Measurements from ENCODE around the gene CPTP. TPM values are rescaled to one million over a fixed set of nuclear protein-coding genes. Genes with fewer than 3 reads are reported as not detected.

CPTP gene
- total and polyA plus RNA-seq, 10 of the 15 experiments (the other 5 are each of a cell fraction or from before 2014, with no cell fraction given): 0.06 to 24.3 (median 10.0) TPM

DNA sequence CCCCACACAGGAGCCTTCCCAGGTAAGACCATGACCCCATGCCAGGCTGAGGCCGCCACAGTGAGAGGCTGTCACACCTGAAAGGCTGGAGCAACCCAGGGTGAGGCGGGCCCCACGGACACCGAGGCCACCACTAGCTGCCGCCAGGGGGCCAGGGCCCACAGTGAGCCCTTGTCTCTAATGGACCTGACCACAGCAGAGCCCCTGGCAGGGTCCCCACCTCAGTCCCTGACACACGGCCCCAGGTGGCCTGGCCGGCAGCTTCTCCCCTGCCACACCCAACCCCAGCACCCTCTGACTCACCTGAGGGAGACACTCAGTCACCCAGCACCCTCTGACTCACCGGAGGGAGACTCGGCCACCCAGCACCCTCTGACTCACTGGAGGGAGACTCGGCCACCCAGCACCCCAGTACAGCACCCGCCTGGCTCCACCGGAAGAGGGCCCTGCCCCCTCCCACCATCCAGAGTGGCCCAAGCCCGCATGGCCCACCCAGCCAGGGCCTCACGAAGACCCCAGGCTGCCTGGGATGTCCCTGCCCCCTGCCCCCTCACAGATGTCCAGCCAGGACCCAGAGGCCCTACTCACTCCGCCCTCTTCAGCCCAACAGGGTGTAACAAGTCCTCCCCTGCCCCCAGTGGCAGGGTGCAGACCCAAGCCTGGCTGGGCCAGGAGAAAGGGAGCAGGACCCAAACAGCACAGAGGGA lies 20.2 kb downstream of the CPTP start (continued):
- TF ChIP-seq, protein P1, sequence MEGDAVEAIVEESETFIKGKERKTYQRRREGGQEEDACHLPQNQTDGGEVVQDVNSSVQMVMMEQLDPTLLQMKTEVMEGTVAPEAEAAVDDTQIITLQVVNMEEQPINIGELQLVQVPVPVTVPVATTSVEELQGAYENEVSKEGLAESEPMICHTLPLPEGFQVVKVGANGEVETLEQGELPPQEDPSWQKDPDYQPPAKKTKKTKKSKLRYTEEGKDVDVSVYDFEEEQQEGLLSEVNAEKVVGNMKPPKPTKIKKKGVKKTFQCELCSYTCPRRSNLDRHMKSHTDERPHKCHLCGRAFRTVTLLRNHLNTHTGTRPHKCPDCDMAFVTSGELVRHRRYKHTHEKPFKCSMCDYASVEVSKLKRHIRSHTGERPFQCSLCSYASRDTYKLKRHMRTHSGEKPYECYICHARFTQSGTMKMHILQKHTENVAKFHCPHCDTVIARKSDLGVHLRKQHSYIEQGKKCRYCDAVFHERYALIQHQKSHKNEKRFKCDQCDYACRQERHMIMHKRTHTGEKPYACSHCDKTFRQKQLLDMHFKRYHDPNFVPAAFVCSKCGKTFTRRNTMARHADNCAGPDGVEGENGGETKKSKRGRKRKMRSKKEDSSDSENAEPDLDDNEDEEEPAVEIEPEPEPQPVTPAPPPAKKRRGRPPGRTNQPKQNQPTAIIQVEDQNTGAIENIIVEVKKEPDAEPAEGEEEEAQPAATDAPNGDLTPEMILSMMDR (IDR thresholded peaks at IDR 0.05 in 2 of 3, conservative IDR thresholded peaks at IDR 0.05 in 1 of 3; ENCODE audit: control insufficient read depth in 2 of 3, extremely low read depth in 1 of 3, insufficient read depth in 1 of 3, low read depth in 3 of 3, low read length in 3 of 3): peak; percentile 35 to 59 (median 41); a peak in 4 of 6 replicates

DNA sequence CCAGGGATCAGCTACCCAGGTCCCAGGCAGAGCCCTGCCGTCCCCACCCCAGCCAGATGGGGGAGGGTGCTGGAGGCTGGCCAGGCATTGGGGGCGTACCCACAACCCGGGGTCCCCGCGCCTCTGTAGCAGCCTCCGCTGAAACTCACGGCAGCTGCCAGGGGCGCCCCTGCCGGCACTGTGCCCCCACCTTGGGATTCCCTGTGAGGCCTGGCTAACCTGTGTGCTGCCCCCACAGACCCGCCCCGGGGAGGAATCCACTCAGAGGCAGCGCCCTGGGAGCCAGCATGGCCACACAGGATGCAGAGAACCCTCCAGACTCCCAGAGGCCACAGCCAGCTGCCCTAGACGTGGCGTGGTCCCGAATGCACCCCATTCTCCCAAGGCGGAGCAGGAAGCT lies 20.8 kb downstream of the CPTP start:
- ATAC-seq (no peak), DNase-seq (ENCODE audit: low read depth, low spot score) (no peak), FAIRE-seq (no peak)
- Histone ChIP-seq H3K79me2 (ENCODE audit: control insufficient read depth, insufficient read depth, low read length) (peaks cover 2% of the 10 kb centered on the region), H3K9ac (ENCODE audit: control insufficient read depth, insufficient read depth, low read length) (no peak overlapping the region), H3K27ac (ENCODE audit: control insufficient read depth, insufficient read depth) (no peak overlapping the region), H4K20me1 (ENCODE audit: control insufficient read depth, insufficient read depth) (no peaks in the 10 kb centered on the region), H3K36me3 (ENCODE audit: control insufficient read depth in 2 of 2, insufficient read depth in 2 of 2, low read length in 1 of 2) (peaks cover 0 to 3% of the 10 kb centered on the region in 2 experiments), H3K4me3 (no peak overlapping the region), H3K4me2 (ENCODE audit: control insufficient read depth, insufficient read depth) (no peak overlapping the region), H3K27me3 (replicated peaks in 1 of 2; ENCODE audit: control insufficient read depth in 2 of 2, insufficient read depth in 2 of 2, low read length in 1 of 2) (no peaks in the 10 kb centered on the region), H3K4me1 (ENCODE audit: control insufficient read depth, insufficient read depth, low read length) (peaks cover 6% of the 10 kb centered on the region; the same call in 1 of the 2 replicates), H3K9me3 (replicated peaks; ENCODE audit: control insufficient read depth, insufficient read depth, low read length) (no peaks in the 10 kb centered on the region), H2AFZ (ENCODE audit: control insufficient read depth, low read depth, low read length) (no peak overlapping the region)
- POLR2A ChIA-PET: no interaction called here
- SMC1A ChIA-PET (ENCODE audit: uncharacterized antibody, unreplicated experiment): no interaction called here
- BruUV-seq (replicated peaks): no TSS peak
- RAD21 ChIA-PET (ENCODE audit: unreplicated experiment): no interaction called here
- TF ChIP-seq CHD1 (IDR thresholded peaks at IDR 0.05; ENCODE audit: low read depth, low read length): no peak
- no peak for TF ChIP-seq RELA (IDR thresholded peaks at IDR 0.05; ENCODE audit: borderline replicate concordance, partially characterized antibody)
- TF ChIP-seq JUNB (IDR thresholded peaks at IDR 0.05): no peak
- TF ChIP-seq, protein P2, sequence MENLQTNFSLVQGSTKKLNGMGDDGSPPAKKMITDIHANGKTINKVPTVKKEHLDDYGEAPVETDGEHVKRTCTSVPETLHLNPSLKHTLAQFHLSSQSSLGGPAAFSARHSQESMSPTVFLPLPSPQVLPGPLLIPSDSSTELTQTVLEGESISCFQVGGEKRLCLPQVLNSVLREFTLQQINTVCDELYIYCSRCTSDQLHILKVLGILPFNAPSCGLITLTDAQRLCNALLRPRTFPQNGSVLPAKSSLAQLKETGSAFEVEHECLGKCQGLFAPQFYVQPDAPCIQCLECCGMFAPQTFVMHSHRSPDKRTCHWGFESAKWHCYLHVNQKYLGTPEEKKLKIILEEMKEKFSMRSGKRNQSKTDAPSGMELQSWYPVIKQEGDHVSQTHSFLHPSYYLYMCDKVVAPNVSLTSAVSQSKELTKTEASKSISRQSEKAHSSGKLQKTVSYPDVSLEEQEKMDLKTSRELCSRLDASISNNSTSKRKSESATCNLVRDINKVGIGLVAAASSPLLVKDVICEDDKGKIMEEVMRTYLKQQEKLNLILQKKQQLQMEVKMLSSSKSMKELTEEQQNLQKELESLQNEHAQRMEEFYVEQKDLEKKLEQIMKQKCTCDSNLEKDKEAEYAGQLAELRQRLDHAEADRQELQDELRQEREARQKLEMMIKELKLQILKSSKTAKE (IDR thresholded peaks at IDR 0.05; ENCODE audit: low read depth, poor library complexity, severe bottlenecking): no peak
- no peak for TF ChIP-seq SIN3A (IDR thresholded peaks at IDR 0.05; ENCODE audit: low read depth, low read length)
- no peak for TF ChIP-seq KLF5 (IDR thresholded peaks at IDR 0.05; ENCODE audit: partially characterized antibody)
- no peak for TF ChIP-seq SPI1 (IDR thresholded peaks at IDR 0.05; ENCODE audit: borderline replicate concordance, insufficient read depth, low read depth, low read length)
- TF ChIP-seq FOS (IDR thresholded peaks at IDR 0.05; ENCODE audit: borderline replicate concordance, extremely low read depth, insufficient read length): no peak
- TF ChIP-seq SMAD1 (IDR thresholded peaks at IDR 0.05; ENCODE audit: low read depth, partially characterized antibody): no peak
- no peak for TF ChIP-seq HDAC6 (IDR thresholded peaks at IDR 0.05; ENCODE audit: unreplicated experiment)
- CTCF ChIA-PET: interaction anchor here (1.4 kb wide), 1 partner anchor 96 kb away, joined by 3 read pairs; no protein-coding TSS in a partner anchor
- in situ Hi-C loops (cut with MboI): no loop called here
- intact Hi-C loops (cut with micrococcal nuclease; ENCODE audit: unreplicated experiment): no loop called here
- WGBS (ENCODE audit: insufficient coverage, insufficient replicate concordance, low lambda C conversion rate, missing lambda C conversion rate): 85% methylated on average over 16 of the region's 16 CpGs

Measured in GM12878 (cell line).